A549 (cell line): ENCODE results near the gene MAP7D2.

Experiments
- KDM5A ChIP-seq: fragments of 200-600 bp; sonication (generic); IDR thresholded peaks from 2 replicates; pipeline ENCODE4 v1.6.1; 2016; ENCODE audit warnings: antibody characterized with exemption, mild to moderate bottlenecking
- POLR2A ChIP-seq: IDR thresholded peaks from 2 replicates; pipeline ENCODE4 v1.6.1; 2012; ENCODE audit warnings: mild to moderate bottlenecking, low read length
- TF ChIP-seq, protein P1 (sequence below): fragments of >200 bp; sonication (Bioruptor Twin); formaldehyde crosslinking; IDR thresholded peaks from 3 replicates; pipeline ENCODE4 v1.5.1; 2016
- TF ChIP-seq, protein P2 (sequence below): fragments of 450-650 bp; IDR thresholded peaks from 2 replicates; pipeline ENCODE4 v1.6.1; 2014; ENCODE audit warnings: antibody characterized with exemption
- TF ChIP-seq, protein P3 (sequence below): fragments of 150-350 bp; IDR thresholded peaks from 2 replicates; pipeline ENCODE4 v1.6.1; 2014; ENCODE audit warnings: low read depth, mild to moderate bottlenecking, low read length
- TF ChIP-seq, protein P4 (sequence below): IDR thresholded peaks from 2 replicates; pipeline ENCODE4 v1.6.1; 2012

DNA sequence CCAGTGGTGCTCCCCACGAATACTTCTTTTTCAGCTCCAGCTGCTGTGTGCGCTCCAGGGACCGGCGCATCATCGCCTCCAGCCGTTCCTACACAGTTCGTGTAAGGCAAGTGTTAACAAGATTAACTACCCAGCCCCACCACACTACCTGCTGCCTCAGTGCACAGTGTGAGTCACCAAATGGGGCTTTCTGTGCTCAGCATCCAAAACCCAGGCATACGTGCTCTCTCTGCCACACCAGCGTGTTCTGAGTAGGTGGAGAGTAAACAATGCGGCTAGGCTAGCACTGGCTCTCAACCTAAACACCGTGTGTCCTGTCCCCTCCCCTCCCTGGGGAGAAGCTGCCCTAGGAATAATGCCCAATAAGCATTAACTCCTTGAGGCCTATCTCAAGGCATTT is 60.0 kb downstream of the MAP7D2 start:
- TF ChIP-seq, protein P1, sequence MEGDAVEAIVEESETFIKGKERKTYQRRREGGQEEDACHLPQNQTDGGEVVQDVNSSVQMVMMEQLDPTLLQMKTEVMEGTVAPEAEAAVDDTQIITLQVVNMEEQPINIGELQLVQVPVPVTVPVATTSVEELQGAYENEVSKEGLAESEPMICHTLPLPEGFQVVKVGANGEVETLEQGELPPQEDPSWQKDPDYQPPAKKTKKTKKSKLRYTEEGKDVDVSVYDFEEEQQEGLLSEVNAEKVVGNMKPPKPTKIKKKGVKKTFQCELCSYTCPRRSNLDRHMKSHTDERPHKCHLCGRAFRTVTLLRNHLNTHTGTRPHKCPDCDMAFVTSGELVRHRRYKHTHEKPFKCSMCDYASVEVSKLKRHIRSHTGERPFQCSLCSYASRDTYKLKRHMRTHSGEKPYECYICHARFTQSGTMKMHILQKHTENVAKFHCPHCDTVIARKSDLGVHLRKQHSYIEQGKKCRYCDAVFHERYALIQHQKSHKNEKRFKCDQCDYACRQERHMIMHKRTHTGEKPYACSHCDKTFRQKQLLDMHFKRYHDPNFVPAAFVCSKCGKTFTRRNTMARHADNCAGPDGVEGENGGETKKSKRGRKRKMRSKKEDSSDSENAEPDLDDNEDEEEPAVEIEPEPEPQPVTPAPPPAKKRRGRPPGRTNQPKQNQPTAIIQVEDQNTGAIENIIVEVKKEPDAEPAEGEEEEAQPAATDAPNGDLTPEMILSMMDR = no peak
- TF ChIP-seq POLR2A = no peak
- TF ChIP-seq, protein P2, sequence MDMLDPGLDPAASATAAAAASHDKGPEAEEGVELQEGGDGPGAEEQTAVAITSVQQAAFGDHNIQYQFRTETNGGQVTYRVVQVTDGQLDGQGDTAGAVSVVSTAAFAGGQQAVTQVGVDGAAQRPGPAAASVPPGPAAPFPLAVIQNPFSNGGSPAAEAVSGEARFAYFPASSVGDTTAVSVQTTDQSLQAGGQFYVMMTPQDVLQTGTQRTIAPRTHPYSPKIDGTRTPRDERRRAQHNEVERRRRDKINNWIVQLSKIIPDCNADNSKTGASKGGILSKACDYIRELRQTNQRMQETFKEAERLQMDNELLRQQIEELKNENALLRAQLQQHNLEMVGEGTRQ = no peak
- TF ChIP-seq KDM5A = no peak
- TF ChIP-seq, protein P3, sequence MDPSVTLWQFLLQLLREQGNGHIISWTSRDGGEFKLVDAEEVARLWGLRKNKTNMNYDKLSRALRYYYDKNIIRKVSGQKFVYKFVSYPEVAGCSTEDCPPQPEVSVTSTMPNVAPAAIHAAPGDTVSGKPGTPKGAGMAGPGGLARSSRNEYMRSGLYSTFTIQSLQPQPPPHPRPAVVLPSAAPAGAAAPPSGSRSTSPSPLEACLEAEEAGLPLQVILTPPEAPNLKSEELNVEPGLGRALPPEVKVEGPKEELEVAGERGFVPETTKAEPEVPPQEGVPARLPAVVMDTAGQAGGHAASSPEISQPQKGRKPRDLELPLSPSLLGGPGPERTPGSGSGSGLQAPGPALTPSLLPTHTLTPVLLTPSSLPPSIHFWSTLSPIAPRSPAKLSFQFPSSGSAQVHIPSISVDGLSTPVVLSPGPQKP = no peak
- TF ChIP-seq, protein P4, sequence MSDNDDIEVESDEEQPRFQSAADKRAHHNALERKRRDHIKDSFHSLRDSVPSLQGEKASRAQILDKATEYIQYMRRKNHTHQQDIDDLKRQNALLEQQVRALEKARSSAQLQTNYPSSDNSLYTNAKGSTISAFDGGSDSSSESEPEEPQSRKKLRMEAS = no peak
